Thoracic aorta (tissue), 2 donors: ENCODE data around the gene TSPAN31. TPM values are rescaled to one million over a fixed set of nuclear protein-coding genes. Genes with fewer than 3 reads are reported as not detected.

Experiments
- ATAC-seq: fragments of 150-250 bp; one replicate; pipeline ENCODE4 v1.8.0; 2017; ENCODE audit warnings: low read depth; ENCODE audit not compliant: insufficient number of reproducible peaks, low FRiP score
- DNase-seq: peaks from one replicate; pipeline ENCODE4 v3.0.0-alpha.2; 2020; ENCODE audit warnings: low spot score
- H3K27ac ChIP-seq, 2 donors: fragments of 200-600 bp; sonication (generic); 1 replicate in 1 of 2; 2 replicates in 1 of 2; pipeline ENCODE4 v1.5.1; 2016; ENCODE audit warnings: mild to moderate bottlenecking in 2 of 2, moderate library complexity in 2 of 2
- H3K27me3 ChIP-seq: fragments of 200-600 bp; sonication (generic); replicated peaks from 2 replicates; pipeline ENCODE4 v1.6.0; 2016; ENCODE audit warnings: mild to moderate bottlenecking; ENCODE audit not compliant: insufficient read depth
- H3K36me3 ChIP-seq: fragments of 200-600 bp; sonication (generic); one replicate; pipeline ENCODE4 v1.5.1; 2016
- H3K4me1 ChIP-seq, 2 donors: fragments of 200-600 bp; sonication (generic); 1 replicate in 1 of 2; 2 replicates in 1 of 2; pipeline versions ENCODE4 v1.5.1 to v1.6.0; 2016; ENCODE audit warnings: low read depth in 2 of 2, mild to moderate bottlenecking in 1 of 2; ENCODE audit not compliant: control insufficient read depth in 1 of 2
- H3K4me3 ChIP-seq: fragments of 200-600 bp; sonication (generic); 2 replicates; pipeline ENCODE4 v1.5.1; 2016; ENCODE audit warnings: mild to moderate bottlenecking
- H3K9me3 ChIP-seq: fragments of 200-600 bp; sonication (generic); 2 replicates; pipeline ENCODE4 v1.5.1; 2016
- total RNA-seq, 2 donors: library from RNA; depleted of rRNA; stranded (reverse); fragments of >200 nt; gene quantifications; one replicate each; pipeline versions ENCODE4 v1.1.0 to v1.2.3, GENCODE V29; 2016
- TF ChIP-seq, protein P1 (sequence below): fragments of 200-600 bp; sonication (generic); IDR thresholded peaks from one replicate; pipeline ENCODE4 v1.5.1; 2019; ENCODE audit warnings: antibody characterized with exemption

Gene TSPAN31
- total RNA-seq, 2 donors from 2014 or later = 58.8 to 115 TPM

- Histone ChIP-seq H3K27ac (peak within 1 kb of the TSS in 1 of 2 donors; percentile 43), H3K36me3 (no peaks in the 10 kb centered on the region), H3K4me1 (peaks cover 28 to 34% of the 10 kb centered on the region in 2 donors), H3K9me3 (no peaks in the 10 kb centered on the region), H3K4me3 (peak within 1 kb of the TSS; percentile 59), H3K27me3 (peaks cover 21% of the 10 kb centered on the region)
- DNase-seq (no peak), ATAC-seq (no peak)
- TF ChIP-seq, protein P1, sequence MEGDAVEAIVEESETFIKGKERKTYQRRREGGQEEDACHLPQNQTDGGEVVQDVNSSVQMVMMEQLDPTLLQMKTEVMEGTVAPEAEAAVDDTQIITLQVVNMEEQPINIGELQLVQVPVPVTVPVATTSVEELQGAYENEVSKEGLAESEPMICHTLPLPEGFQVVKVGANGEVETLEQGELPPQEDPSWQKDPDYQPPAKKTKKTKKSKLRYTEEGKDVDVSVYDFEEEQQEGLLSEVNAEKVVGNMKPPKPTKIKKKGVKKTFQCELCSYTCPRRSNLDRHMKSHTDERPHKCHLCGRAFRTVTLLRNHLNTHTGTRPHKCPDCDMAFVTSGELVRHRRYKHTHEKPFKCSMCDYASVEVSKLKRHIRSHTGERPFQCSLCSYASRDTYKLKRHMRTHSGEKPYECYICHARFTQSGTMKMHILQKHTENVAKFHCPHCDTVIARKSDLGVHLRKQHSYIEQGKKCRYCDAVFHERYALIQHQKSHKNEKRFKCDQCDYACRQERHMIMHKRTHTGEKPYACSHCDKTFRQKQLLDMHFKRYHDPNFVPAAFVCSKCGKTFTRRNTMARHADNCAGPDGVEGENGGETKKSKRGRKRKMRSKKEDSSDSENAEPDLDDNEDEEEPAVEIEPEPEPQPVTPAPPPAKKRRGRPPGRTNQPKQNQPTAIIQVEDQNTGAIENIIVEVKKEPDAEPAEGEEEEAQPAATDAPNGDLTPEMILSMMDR = no peak
These were observed 6.1 kb upstream of the TSPAN31 start, which contains the start of gene AGAP2 for GRCh38 chr12:57738661-57739237. AGAP2 (minus strand) TSS chr12:57738742; CDS start chr12:57738246, 496 bp downstream.

DNA sequence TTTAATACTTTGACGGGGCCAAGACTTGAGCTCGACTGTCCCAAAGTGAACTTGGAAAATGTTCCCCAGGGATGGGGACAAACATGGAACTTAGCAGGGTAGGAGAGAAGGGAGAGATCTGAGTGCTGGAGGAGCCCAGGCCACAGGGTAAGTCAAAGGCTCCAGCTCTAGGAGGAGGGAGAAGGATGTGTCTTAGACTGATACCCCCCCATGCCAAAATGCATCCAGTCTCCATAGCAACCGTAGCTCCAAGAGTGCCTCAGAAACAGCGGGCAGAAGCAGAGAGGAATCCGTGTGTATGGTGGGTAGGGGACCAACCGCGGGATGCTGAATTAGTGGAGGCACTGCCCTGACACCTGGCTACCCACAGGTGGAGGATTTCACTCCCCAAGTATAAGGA is 5.5 kb upstream of the TSPAN31 start:
- no peak overlapping the region for H3K4me3 ChIP-seq
- H3K27ac ChIP-seq = no peak overlapping the region
- H3K4me1 ChIP-seq = peaks cover 28 to 34% of the 10 kb centered on the region in 2 donors
- ATAC-seq = no peak
- no peaks in the 10 kb centered on the region for H3K9me3 ChIP-seq
- H3K36me3 ChIP-seq = no peaks in the 10 kb centered on the region
- TF ChIP-seq, protein P1 = no peak
- DNase-seq = no peak
- peaks cover 21% of the 10 kb centered on the region for H3K27me3 ChIP-seq

- no peak for ATAC-seq
- DNase-seq = no peak
- H3K27ac ChIP-seq = no peak overlapping the region
- H3K9me3 ChIP-seq = no peaks in the 10 kb centered on the region
- TF ChIP-seq, protein P1 = no peak
- H3K36me3 ChIP-seq = no peaks in the 10 kb centered on the region
- no peak overlapping the region for H3K4me3 ChIP-seq
- H3K27me3 ChIP-seq = peaks cover 21% of the 10 kb centered on the region
- H3K4me1 ChIP-seq = peaks cover 28 to 34% of the 10 kb centered on the region in 2 donors
These were observed 4.8 kb upstream of the TSPAN31 start for GRCh38 chr12:57739914-57740538.

DNA sequence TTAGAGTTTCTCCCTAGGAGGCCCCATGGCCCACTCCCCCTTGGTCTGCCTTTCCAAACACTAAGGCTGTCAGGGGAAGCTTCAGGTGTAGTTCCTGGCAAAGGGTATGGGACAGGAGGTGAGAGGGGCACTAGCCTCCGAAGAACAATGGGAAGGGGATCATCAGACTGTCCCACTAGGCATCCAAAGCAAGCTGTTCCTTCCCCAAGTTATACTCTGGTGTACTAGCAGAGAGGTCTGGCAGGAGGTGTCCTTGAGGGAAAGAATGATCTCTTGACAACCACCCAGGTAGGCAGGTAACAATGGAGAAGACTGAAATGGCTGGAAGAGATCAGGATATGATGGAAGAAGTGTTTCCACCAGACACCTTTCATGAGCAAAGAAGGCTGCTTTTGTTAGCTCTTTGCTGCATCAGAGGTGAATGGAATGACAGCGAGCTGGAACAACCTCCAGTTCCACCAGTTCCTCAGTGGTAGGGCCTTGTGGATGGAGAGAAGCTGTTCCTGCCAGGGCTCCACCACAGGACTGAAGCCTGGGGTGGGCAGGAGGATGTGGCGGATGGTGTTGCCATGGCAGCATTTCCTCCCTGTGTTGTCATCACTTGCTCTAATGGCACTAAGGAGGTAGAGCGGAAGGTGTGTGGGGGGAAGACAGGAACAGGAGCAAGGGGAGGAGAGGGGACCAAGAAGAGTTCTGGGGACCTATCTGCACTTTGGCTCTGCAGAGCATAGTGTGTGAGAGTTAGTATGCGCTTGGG is 4.0 kb upstream of the TSPAN31 start:
- peaks cover 31 to 34% of the 10 kb centered on the region in 2 donors for H3K4me1 ChIP-seq
- no peaks in the 10 kb centered on the region for H3K9me3 ChIP-seq
- DNase-seq (no peak), ATAC-seq (no peak)
- H3K4me3 ChIP-seq = no peak overlapping the region
- no peak overlapping the region for H3K27ac ChIP-seq
- TF ChIP-seq, protein P1 = no peak
- H3K27me3 ChIP-seq = peaks cover 19% of the 10 kb centered on the region
- no peaks in the 10 kb centered on the region for H3K36me3 ChIP-seq

- Histone ChIP-seq H3K27ac (no peak overlapping the region), H3K36me3 (no peaks in the 10 kb centered on the region), H3K27me3 (peaks cover 14% of the 10 kb centered on the region), H3K4me3 (peak overlapping the region; percentile 55), H3K4me1 (peaks cover 25 to 30% of the 10 kb centered on the region in 2 donors), H3K9me3 (no peaks in the 10 kb centered on the region)
- DNase-seq (no peak), ATAC-seq (no peak)
- TF ChIP-seq, protein P1 = no peak
These were observed 3.4 kb upstream of the TSPAN31 start for GRCh38 chr12:57741413-57741789.
